GM19455 (cell line): Measurements from ENCODE around the gene MYL5.
"Not testable (repeated sequence)": the region's sequence is repeated elsewhere in the genome, so short reads cannot be mapped to it uniquely, and the experiment has no call there.

ENCODE experiments used
- ATAC-seq: cut with Tn5 transposase; IDR thresholded peaks from one replicate; pipeline ENCODE4 v1.9.1; 2021; ENCODE audit not compliant: unreplicated experiment

The MYL5 gene

GRCh38 chr4:635851-636627 lies 38.3 kb upstream of the MYL5 start:
- no peak for ATAC-seq

DNA sequence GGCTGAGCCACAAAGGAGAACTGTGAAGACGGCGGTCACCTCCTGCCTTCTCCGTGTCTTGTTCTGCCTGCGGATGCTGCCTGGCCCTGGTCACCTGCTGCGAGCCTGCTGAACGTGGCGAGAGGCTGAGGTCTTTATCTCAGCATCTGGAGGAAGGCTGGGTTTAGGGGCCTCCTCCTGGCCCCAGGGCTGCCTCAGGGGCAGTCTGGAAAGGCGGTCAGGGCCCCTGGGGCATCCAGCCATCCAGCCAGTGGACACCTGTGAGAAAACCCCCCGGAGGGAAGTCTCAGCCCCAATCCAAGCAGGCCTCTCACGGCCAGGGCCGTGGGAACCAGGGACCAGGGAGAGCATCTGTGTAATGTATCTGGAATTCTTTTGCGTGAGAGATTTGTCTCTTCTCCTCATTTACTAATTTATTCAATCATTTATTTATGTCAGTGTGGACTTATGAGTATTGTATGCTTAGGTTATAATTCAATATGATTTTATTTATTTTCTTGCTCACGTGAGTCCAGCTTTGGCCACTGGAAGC lies 37.6 kb upstream of the MYL5 start:
- no peak for ATAC-seq

DNA sequence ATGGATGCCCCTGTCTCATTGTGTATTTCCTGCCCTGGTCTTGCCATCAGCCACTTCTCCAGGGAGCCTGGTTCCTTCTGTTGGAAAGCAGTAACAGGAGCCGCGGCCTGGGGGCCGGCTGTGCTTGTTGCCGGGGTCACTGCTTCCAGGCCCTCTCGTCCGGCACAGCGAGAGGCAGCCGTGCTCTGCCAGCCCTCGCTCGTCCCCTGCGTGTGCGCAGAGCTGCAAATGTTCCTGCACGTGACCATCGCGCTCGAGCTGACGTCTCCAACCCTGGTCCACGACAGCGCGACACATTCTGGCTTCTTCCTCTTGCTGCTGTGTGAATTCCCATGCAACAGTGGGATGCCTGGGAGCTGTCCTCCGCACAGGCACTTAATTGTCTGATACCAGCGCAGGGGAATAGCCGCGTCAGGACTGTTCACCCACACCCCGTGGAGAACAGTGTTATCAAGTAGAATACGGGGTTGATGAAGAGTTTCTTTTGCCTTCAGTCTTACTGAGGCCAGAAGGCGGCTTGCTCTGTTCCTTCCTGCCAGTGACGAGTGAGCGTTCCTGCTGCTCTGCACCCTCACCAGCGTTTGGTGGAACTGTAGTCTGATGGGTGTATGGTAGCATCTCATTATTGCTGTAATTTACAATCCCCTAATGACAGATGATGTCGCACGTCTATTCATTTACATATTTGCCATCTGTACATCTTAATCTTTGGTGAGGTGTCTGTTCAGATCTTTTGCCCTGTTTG lies 36.6 kb upstream of the MYL5 start:
- no peak for ATAC-seq

DNA sequence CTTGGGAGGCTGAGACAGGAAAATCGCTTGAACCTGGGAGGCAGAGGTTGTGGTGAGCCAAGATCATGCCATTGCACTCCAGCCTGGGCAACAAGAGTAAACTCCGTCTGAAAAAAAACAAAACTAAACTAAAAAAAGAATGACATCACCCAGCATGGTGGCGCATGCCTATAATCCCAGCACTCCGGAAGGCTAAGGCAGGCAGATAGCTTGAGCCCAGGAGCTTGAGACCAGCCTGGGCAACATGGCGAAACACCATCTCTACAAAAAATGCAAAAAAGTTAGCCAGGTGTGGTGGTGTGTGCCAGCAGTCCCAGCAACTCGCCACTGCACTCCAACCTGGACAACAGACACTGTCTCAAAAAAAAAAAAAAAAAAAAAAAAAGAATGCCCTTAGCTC lies 32.0 kb upstream of the MYL5 start:
- ATAC-seq, result not testable (repeated sequence)

DNA sequence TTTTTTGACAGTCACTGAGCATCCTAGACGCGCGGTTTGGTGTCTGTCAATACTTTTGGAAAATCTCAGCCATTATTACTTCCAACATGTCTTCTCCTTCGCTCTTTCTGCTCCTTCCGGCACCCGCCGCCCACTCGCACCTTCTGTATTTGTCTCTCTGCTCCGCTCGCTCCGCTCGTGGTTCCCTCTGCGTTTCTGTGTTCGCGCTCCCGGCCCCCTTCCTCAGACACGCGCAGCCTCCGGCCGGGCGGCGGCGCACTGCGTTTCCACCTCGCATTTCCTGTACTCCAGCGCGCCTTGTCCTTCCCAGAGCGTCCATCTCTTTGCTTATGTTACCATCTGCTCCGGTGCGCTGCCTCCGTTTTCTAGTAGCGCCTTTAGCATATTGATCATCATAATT lies 27.9 kb upstream of the MYL5 start:
- ATAC-seq, result no peak

GRCh38 chr4:647481-647880 lies 26.9 kb upstream of the MYL5 start:
- no peak for ATAC-seq

DNA sequence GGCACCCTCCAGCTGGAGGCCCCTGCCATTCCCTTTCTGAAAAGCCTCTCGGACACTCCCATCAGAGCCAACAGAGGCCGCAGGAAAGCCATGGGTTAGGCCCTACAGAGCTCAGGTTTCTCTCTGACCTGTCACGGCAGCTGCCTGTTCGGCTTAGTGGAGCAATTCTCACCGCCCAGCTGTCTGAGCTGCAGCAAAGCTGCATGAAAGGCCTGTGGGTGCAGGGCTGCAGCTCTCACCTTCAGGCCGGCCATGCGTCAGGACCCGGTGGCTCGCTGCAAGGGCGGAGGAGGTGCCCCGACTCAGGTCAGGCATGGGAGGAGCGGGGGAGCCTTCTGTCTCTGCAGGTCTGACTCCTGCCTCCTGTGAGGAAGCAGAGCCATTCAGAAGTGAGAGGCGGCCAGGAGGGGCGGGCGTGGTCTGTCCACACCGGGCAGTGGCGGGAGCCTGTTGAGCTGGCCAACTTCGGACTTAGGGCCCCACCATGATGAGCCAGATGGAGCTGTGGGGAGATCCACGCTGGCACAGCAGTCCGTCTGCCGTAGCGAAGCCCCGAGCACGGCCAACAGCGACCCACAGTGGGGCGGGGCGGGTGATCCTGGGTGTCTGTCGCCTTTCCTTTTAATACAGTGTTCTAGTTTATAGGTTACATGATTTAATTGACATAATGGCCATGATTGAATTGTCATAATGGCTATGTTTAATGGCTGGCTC lies 25.6 kb upstream of the MYL5 start:
- no peak for ATAC-seq

DNA sequence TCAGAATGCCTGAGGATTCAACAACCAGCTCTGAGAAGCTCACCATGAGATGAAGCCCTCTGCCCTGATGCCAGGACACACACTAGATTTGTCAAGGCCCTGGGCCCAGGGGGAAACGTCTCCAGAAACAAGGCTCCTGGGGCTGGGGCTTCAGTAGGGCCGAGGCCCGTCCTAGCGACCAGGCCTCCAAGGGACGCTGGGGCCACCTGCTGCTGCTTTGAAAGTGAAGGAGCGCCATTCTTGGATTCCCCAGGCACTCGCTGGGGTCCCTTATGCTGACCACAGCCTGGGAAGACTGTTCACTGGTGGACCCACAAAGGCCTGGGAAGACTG lies 25.1 kb upstream of the MYL5 start:
- ATAC-seq, result no peak

DNA sequence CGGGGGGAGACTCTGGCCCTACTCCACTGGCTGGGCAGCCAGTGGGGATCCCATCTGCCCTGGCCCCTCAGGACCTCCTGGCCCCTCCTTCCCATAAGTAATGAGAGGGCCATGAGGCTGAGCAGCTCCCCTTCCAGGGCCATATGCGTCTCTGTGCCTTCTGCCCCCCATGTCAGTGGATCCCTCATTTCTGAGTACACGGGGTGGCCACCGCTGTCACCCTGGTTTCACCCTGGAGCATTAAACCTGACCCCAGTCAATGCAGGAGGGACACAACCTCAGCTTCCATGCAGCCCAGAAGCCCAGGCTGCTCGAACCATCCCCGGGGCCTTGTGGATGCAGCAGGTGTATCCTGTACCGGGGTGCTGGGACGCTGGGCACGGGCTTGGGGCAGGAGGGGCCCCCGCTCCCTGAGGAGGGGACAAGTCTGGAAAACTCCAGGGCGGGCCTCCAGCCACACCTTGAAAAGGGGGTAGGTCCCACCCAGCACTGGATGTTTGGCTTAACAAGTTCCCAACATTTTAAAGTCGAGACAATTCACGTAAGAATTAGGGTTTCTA lies 24.5 kb upstream of the MYL5 start:
- ATAC-seq, result no peak

DNA sequence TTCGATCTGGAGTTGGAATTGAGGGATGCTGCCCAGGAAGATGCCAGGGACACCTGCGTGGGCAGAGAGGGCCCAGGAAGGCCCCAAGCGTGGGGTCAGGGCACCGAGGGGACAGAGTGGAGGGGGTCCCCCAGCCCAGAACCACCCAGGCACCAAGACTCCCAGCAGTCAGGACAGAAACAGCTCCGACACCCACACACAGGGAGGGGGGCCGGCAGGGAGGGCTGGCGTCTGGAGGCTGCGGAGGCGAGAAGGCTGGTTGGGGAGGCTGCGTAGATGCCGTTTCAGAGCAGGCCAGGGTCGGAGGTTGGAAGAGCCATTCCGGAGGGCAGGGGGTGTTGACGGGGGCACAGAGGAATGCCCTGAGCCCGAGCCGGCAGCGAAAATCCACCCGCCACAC lies 23.9 kb upstream of the MYL5 start:
- no peak for ATAC-seq

DNA sequence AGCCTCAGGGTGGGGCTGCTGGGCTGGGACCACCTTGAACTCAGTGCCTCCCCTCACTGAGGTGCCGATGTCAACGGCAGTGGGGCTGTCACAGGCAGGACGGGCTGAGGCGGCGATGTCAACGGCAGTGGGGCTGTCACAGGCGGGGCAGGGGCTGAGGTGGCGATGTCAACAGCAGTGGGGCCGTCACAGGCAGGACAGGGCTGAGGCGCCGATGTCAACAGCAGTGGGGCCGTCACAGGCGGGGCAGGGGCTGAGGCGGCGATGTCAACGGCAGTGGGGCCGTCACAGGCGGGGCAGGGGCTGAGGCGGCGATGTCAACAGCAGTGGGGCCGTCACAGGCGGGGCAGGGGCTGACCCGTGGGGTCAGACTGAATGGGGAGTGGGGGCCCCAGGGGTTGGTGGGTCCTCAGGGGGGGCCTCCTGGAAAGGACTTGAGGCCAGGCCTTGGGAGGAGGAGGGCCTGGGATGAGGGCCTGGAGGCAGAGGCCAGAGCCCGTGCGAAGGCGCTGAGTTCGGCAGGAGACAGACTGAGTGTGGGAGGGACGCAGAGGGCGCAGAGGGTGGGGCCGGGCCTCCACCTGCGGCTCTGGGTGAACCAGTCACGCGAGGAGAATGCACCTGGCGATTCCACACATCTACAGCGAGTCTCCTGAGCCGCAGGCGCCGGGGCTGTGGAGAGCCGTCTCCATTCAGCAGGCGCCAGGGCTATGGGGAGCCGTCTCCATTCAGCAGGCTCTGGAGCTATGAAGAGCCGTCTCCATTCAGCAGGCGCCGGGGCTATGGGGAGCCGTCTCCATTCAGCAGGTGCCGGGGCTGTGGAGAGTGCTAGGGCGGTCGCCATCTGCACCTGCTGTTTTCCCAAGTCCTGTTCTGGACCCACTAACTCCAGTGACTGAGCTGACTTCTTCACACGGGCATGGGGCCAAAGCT lies 23.1 kb upstream of the MYL5 start:
- no peak for ATAC-seq

- no peak for ATAC-seq
These were observed 22.3 kb upstream of the MYL5 start for GRCh38 chr4:651884-652642.

- no peak for ATAC-seq
These were observed 21.1 kb upstream of the MYL5 start for GRCh38 chr4:653080-653821.

DNA sequence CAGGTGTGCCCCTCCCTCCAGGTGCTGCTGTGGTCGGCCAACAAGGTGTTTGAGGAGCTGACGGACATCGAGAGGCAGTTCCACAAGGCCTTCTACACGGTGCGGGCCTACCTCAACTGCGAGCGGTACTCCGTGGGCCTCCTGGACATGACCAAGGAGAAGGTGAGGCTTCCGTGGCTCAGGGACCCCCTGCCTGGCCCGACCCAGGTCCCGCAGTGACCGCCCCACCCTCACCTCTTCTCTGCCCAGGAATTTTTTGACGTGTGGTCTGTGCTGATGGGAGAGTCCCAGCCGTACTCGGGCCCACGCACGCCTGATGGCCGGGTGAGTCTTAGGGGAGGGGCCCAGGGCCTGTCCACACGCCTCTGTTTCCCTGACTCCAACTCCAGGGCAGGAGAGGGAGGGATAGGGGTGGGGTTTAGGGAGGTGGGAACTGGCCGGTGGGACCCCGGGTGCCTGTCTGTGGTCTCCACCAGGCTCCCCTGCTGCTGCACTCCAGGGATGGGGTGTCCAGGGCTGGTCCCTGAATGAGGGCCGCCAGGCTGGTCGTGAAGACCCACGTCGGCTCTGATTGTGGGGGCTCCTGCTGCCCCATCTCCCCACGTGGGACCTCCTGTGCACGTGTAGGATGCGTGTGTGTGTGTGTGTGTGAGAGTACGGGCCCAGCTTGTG lies 20.4 kb upstream of the MYL5 start:
- ATAC-seq, result no peak

GRCh38 chr4:654503-654845 lies 19.9 kb upstream of the MYL5 start:
- no peak for ATAC-seq

DNA sequence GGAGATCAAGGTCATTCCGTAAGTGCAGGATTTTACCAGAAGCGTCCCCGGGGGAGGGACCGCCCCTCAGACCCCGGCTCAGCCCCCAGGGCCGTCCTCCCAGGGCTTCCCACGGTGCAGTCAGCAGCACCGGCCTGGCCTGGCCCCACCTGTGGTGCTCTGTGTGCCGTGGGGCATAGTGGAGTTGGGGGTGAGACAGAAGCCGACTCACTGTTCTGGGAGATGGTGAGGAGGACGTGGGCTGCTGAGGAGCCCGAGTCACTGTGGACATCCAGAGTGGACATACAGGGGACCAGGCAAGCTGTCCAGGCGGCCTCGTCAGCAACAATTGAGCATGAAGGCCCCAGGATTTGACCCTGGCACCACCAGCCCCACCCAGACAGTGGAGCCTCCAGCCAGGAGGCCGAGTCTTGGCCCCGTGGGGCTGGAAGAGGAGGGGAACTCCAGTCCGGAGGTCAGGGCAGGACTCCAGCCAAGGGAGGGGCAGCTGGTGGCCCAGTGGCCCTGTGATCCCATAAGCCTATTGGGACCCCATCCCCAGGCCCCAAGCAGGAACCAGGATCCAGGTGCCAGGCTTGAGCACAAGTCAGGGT lies 19.4 kb upstream of the MYL5 start:
- ATAC-seq, result no peak

DNA sequence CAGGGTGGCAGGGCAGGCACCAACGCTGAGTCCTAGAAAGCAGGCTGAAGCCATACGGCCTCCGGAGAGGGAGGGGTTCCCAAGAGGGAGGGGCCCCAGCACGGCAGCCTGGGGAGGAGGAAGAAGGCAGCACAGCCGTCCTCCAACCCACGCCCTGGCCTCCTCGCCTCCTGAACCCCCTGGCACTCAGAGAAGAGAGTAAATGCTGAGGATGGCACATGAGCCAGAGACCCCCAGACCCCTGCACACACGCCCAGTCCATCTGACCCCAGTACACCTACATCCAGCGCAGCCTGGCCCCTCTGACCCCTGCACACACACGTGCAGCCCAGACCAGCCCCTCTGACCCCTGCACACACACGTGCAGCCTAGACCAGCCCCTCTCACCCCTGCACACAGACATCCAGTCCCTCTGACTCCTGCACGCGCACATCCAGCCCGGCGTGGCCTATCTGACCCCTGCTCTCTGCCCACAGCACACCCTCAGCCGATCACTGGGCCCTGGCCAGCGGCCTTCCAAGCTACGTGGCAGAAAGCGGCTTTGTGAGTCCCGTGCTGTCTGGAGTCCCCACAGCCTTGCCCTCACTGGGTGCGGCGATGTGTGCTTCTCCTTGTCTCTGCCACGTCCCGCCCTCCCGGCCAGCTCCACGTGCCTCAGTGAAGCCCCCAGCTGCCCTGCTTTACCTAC lies 18.7 kb upstream of the MYL5 start:
- no peak for ATAC-seq
